ENCODE data around the gene LINC01488.

- TF ChIP-seq CTCF (IDR thresholded peaks at IDR 0.05) (no peak), EZH2 (IDR thresholded peaks at IDR 0.05; ENCODE audit: borderline replicate concordance, insufficient read depth, low read depth, low read length, poor library complexity, severe bottlenecking) (no peak)
Observed at GRCh38 chr11:69487849-69488542, 6.5 kb downstream of the LINC01488 start.

Measured in B cell (primary cell).